Measurements from ENCODE around the gene LSM6.

LSM6 gene

GRCh38 chr4:146186041-146186440, 10.5 kb downstream of the LSM6 start:
- Histone ChIP-seq H3K27ac (no peak overlapping the region), H3K36me3 (replicated peaks) (peaks cover 10% of the 10 kb centered on the region), H3K4me3 (ENCODE audit: low read depth, low read length) (no peak overlapping the region), H3K27me3 (replicated peaks) (no peaks in the 10 kb centered on the region)
- no peak for DNase-seq
- in situ Hi-C loops (cut with HindIII; ENCODE audit: low pct_ligation_motif_present, low sequenced_read_pairs), result no loop called here
- no peak for TF ChIP-seq CTCF (IDR thresholded peaks at IDR 0.05; ENCODE audit: low read depth, low read length, missing control alignments)

- H3K27ac ChIP-seq, result no peak overlapping the region
- H3K36me3 ChIP-seq (replicated peaks), result peaks cover 10% of the 10 kb centered on the region
- TF ChIP-seq CTCF (IDR thresholded peaks at IDR 0.05; ENCODE audit: low read depth, low read length, missing control alignments), result no peak
- no peaks in the 10 kb centered on the region for H3K27me3 ChIP-seq (replicated peaks)
- no peak for DNase-seq
- no peak overlapping the region for H3K4me3 ChIP-seq (ENCODE audit: low read depth, low read length)
- in situ Hi-C loops (cut with HindIII; ENCODE audit: low pct_ligation_motif_present, low sequenced_read_pairs), result no loop called here
These were observed 11.1 kb downstream of the LSM6 start for GRCh38 chr4:146186596-146186995.

- in situ Hi-C loops (cut with HindIII; ENCODE audit: low pct_ligation_motif_present, low sequenced_read_pairs), result no loop called here
- Histone ChIP-seq H3K4me3 (ENCODE audit: low read depth, low read length) (no peak overlapping the region), H3K27ac (no peak overlapping the region), H3K27me3 (replicated peaks) (no peaks in the 10 kb centered on the region), H3K36me3 (replicated peaks) (peaks cover 10% of the 10 kb centered on the region)
- no peak for DNase-seq
- no peak for TF ChIP-seq CTCF (IDR thresholded peaks at IDR 0.05; ENCODE audit: low read depth, low read length, missing control alignments)
These were observed 14.9 kb downstream of the LSM6 start for GRCh38 chr4:146190456-146190855.

GRCh38 chr4:146191766-146192458, 16.4 kb downstream of the LSM6 start:
- H3K27me3 ChIP-seq (replicated peaks), result no peaks in the 10 kb centered on the region
- DNase-seq, result no peak
- no peak overlapping the region for H3K4me3 ChIP-seq (ENCODE audit: low read depth, low read length)
- H3K36me3 ChIP-seq (replicated peaks), result peaks cover 10% of the 10 kb centered on the region
- in situ Hi-C loops (cut with HindIII; ENCODE audit: low pct_ligation_motif_present, low sequenced_read_pairs), result no loop called here
- no peak overlapping the region for H3K27ac ChIP-seq
- TF ChIP-seq CTCF (IDR thresholded peaks at IDR 0.05; ENCODE audit: low read depth, low read length, missing control alignments), result no peak

- Histone ChIP-seq H3K27ac (no peak overlapping the region), H3K27me3 (replicated peaks) (no peaks in the 10 kb centered on the region), H3K36me3 (replicated peaks) (peaks cover 4% of the 10 kb centered on the region), H3K4me3 (ENCODE audit: low read depth, low read length) (no peak overlapping the region)
- no peak for DNase-seq
- no peak for TF ChIP-seq CTCF (IDR thresholded peaks at IDR 0.05; ENCODE audit: low read depth, low read length, missing control alignments)
- in situ Hi-C loops (cut with HindIII; ENCODE audit: low pct_ligation_motif_present, low sequenced_read_pairs), result no loop called here
These were observed 18.1 kb downstream of the LSM6 start for GRCh38 chr4:146193628-146194027.

- H3K27me3 ChIP-seq (replicated peaks), result no peaks in the 10 kb centered on the region
- DNase-seq, result no peak
- no peak overlapping the region for H3K27ac ChIP-seq
- in situ Hi-C loops (cut with HindIII; ENCODE audit: low pct_ligation_motif_present, low sequenced_read_pairs), result no loop called here
- H3K4me3 ChIP-seq (ENCODE audit: low read depth, low read length), result no peak overlapping the region
- H3K36me3 ChIP-seq (replicated peaks), result peaks cover 4% of the 10 kb centered on the region
- TF ChIP-seq CTCF (IDR thresholded peaks at IDR 0.05; ENCODE audit: low read depth, low read length, missing control alignments), result no peak
These were observed 18.7 kb downstream of the LSM6 start for GRCh38 chr4:146194212-146194611.
